ENCODE measurements around the gene OR6V1.

OR6V1 gene

GRCh38 chr7:143052041-143052440, at the start of gene OR6V1:
OR6V1 (plus strand) TSS chr7:143052341; CDS start chr7:143052341, 0 bp downstream.
- no peak for DNase-seq

- DNase-seq: no peak
Measured at GRCh38 chr7:143002898-143003297, 49.2 kb upstream of the OR6V1 start.

- peak; percentile 65 for DNase-seq
Measured at GRCh38 chr7:143003393-143004051, 48.6 kb upstream of the OR6V1 start.

GRCh38 chr7:143005632-143006260, 46.4 kb upstream of the OR6V1 start:
- no peak for DNase-seq

GRCh38 chr7:143008007-143008901, 43.9 kb upstream of the OR6V1 start:
- DNase-seq: peak; percentile 94

- DNase-seq: no peak
Measured at GRCh38 chr7:143012001-143012400, 40.1 kb upstream of the OR6V1 start.

GRCh38 chr7:143012409-143012808, 39.7 kb upstream of the OR6V1 start:
- DNase-seq: no peak

GRCh38 chr7:143013473-143013872, 38.7 kb upstream of the OR6V1 start:
- no peak for DNase-seq

- DNase-seq: no peak
Measured at GRCh38 chr7:143013893-143014292, 38.2 kb upstream of the OR6V1 start.

GRCh38 chr7:143015084-143015483, 37.1 kb upstream of the OR6V1 start:
- no peak for DNase-seq

GRCh38 chr7:143015926-143016490, 36.1 kb upstream of the OR6V1 start:
- no peak for DNase-seq

GRCh38 chr7:143016996-143017395, 35.1 kb upstream of the OR6V1 start:
- DNase-seq: no peak

- DNase-seq: no peak
Measured at GRCh38 chr7:143018931-143019330, 33.2 kb upstream of the OR6V1 start.

GRCh38 chr7:143023047-143023446, 29.1 kb upstream of the OR6V1 start:
- DNase-seq: no peak

GRCh38 chr7:143025371-143025770, 26.8 kb upstream of the OR6V1 start:
- no peak for DNase-seq

- no peak for DNase-seq
Measured at GRCh38 chr7:143027032-143027431, 25.1 kb upstream of the OR6V1 start, which contains the start of gene OR9A2. OR9A2 (minus strand) TSS chr7:143027132; CDS start chr7:143027132, 0 bp downstream.

GRCh38 chr7:143027683-143028082, 24.5 kb upstream of the OR6V1 start:
- DNase-seq: no peak

GRCh38 chr7:143038635-143039034, 13.5 kb upstream of the OR6V1 start:
- DNase-seq: no peak

- DNase-seq: no peak
Measured at GRCh38 chr7:143040209-143040715, 11.9 kb upstream of the OR6V1 start.

- DNase-seq: no peak
Measured at GRCh38 chr7:143041346-143041745, 10.8 kb upstream of the OR6V1 start.

- no peak for DNase-seq
Measured at GRCh38 chr7:143042159-143042789, 9.9 kb upstream of the OR6V1 start.

GRCh38 chr7:143042790-143043271, 9.3 kb upstream of the OR6V1 start:
- DNase-seq: no peak
